HG02642 (cell line): ENCODE data around the gene ARCN1.

Experiments used
- ATAC-seq: cut with Tn5 transposase; IDR thresholded peaks from one replicate; pipeline ENCODE4 v1.9.1; 2021; ENCODE audit warnings: mild to moderate bottlenecking; ENCODE audit not compliant: unreplicated experiment, poor library complexity

ARCN1 gene

DNA sequence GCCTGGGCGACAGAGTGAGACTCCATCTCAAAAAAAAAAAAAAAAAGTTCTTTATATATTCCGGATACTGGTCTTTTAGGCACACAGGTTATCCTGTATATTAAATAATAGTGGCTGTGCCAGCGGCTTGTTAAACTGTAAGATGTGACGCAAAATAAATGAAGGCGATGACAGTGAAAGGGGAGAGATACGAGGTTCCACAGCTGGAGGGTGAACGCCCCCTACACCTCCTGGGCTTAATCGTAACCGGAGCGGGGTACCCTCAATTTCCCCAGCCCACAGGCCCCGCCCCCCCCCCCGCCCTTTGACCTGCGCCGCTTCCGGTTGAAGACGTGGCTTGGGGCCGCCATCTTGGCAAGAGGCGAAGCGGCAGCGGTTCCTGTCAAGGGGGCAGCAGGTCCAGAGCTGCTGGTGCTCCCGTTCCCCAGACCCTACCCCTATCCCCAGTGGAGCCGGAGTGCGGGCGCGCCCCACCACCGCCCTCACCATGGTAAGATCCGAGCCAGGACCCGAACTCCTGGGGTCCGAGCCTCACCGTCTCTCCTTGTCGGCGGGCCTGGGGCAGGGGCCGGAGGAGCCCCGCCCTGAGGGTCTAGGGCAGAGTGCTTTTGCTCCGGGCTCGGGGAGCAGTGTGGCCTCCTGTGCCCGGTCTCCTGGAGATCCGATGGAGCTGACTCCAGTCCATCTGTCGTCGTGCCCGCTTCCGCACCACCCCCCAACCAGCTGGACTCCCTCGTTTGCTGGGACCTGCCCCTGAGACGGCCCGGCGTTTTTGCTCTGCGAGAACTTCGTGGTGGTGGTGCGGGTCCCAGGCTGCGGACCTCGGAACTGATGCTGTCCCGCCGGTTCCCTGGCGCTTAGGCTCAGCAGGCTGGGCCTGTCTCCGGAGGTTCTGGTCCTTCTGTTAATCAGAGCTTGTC is at the start of gene ARCN1:
Gene ARCN1, plus strand, starts transcription at position 349 of the 920 bp plus-strand sequence. Its CDS starts 139 bp downstream, at position 488.
- ATAC-seq = peak; percentile 73

DNA sequence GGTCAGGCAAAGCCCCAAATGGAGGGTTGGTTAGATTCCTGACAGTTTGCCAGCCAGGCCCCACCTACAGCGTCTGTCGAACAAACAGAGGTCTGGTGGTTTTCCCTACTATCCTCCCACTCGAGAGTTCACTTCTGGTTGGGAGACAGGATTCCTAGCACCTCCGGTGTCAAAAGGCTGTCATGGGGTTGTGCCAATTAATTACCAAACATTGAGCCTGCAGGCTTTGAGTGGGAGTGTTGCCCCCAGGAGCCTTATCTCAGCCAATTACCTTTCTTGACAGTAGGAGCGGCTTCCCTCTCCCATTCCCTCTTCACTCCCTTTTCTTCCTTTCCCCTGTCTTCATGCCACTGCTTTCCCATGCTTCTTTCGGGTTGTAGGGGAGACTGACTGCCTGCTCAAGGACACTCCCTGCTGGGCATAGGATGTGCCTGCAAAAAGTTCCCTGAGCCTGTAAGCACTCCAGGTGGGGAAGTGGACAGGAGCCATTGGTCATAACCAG is 49.6 kb upstream of the ARCN1 start:
- no peak for ATAC-seq

DNA sequence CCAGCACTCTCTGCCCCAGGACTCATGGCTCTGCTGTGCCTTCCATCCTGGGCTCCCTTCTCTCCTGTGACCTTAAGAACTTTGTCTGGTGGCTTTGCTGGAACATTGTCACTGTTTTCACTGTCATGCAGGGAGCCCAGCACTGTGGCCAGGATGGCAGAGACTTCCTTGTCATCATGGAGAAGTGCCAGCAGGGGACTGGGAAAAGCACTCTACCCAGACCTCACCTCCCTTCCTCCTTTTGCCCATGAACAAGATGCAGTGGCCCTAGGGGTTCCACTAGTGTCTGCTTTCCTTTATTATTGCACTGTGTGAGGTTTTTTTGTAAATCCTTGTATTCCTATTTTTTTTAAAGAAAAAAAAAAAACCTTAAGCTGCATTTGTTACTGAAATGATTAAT is 47.9 kb upstream of the ARCN1 start:
- ATAC-seq = no peak

DNA sequence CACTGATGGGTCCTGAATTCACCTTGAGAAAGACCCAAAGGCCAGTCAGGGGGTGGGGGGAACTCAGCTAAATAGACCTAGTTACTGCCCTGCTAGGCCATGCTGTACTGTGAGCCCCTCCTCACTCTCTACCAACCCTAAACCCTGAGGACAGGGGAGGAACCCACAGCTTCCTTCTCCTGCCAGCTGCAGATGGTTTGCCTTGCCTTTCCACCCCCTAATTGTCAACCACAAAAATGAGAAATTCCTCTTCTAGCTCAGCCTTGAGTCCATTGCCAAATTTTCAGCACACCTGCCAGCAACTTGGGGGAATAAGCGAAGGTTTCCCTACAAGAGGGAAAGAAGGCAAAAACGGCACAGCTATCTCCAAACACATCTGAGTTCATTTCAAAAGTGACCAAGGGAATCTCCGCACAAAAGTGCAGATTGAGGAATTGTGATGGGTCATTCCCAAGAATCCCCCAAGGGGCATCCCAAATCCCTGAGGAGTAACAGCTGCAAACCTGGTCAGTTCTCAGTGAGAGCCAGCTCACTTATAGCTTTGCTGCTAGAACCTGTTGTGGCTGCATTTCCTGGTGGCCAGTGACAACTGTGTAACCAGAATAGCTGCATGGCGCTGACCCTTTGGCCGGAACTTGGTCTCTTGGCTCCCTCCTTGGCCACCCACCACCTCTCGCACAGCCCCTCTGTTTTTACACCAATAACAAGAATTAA is 47.3 kb upstream of the ARCN1 start:
- ATAC-seq = no peak

DNA sequence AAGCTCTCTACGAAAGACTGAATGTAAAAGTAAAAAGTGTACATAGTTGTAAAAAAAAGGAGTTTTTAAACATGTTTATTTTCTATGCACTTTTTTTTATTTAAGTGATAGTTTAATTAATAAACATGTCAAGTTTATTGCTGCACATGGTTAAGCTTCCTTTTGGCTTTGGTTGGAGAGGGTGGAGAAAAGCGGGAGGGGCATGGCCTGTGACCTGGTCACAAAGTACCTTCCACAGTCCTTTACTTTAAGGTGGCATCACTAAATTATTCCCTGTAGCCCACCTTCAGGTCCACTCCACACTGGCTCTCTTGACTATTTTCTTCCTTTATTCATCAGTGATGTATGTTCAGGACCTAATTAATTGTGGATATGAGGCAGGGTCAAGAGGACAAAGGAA is 45.5 kb upstream of the ARCN1 start:
- no peak for ATAC-seq

DNA sequence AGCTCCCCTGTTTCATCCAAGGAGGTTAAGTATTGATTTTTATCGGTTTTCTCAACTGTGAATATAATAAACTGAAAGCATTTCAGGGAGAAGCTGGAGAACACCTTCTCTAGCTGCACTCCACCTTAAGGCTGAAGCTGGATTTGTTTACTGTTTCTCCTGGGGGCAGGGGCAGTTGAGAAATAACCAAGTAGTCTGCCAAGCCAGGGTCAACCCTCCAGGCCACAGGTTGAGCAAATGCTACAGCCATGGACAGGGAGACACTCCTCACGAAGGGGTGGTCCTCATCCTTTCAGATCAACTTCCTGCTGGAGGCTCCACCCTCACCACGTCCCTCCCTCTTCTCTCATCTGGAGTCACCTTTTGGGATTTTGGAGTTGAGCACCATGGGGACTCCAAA is 45.1 kb upstream of the ARCN1 start, which contains the start of gene TTC36:
Gene TTC36, plus strand, starts transcription at position 366 of the 400 bp plus-strand sequence. Its CDS starts 21 bp downstream, at position 387.
- no peak for ATAC-seq

DNA sequence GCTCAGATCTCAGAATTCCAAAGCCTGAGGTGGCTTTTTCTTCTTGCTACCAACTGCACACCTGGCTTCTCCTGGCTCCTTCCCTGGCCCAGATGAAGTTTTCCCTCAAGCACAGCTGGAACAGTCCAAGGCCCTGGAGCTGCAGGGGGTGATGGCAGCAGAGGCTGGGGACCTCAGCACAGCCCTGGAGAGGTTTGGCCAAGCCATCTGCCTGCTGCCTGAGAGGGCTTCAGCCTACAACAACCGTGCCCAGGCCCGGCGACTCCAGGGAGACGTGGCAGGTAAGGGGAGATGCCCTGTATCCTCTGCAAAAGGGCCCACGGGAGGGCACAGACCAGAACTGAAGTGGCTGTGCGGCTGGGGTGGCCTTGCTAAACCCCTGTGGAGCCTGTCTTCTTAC is 43.7 kb upstream of the ARCN1 start:
- ATAC-seq = no peak

DNA sequence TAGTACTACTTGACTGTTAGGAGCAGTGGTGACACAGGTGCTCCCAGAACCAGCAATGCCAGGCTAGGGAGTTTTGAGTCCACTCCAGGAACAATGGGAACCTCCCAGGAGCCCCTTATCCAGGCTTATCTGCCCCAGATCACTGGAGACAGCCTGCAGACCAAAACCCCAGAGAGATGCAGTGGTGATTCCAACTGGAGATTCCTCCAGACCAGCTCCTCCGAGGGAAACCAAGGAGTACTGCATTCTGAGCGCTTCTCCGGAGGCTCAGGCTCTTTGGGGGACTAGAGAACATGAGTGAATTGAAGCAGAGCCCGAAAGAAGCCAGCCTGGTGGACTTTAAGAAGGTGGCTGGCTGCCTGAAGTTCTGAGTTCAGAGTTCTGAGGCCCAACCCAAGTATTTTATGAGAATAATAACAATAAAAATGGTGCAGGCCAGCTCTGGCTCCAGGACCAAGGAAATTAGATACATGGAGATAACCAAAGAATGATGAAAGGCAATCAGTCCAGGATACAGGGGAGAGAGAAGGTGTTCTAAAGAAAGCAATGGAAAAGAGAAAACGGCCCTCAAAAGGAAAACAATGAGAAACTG is 42.5 kb upstream of the ARCN1 start:
- no peak for ATAC-seq

DNA sequence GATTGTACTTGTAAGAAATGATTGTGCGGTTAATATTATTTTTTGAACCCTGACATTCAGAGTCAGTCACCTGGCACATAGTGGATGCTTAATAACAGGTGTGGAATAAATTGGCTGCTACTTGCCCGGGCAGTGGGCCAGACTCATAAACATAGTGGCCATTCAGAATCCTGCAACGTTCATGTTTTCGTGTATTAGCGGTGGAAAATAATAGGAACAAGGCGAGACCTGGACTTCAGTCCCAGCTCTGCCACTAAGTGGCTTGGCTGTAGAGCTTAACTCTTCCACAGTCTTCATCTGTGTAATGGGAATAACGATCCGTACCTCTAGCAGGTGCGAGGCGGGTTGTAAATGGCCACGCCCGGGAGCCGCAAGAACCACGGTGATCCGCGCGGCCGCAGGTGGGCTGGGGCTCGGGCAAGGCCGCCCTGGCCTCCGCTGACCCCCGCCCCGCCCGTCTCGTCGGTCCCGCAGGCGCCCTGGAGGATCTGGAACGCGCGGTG is 42.0 kb upstream of the ARCN1 start:
- no peak for ATAC-seq

DNA sequence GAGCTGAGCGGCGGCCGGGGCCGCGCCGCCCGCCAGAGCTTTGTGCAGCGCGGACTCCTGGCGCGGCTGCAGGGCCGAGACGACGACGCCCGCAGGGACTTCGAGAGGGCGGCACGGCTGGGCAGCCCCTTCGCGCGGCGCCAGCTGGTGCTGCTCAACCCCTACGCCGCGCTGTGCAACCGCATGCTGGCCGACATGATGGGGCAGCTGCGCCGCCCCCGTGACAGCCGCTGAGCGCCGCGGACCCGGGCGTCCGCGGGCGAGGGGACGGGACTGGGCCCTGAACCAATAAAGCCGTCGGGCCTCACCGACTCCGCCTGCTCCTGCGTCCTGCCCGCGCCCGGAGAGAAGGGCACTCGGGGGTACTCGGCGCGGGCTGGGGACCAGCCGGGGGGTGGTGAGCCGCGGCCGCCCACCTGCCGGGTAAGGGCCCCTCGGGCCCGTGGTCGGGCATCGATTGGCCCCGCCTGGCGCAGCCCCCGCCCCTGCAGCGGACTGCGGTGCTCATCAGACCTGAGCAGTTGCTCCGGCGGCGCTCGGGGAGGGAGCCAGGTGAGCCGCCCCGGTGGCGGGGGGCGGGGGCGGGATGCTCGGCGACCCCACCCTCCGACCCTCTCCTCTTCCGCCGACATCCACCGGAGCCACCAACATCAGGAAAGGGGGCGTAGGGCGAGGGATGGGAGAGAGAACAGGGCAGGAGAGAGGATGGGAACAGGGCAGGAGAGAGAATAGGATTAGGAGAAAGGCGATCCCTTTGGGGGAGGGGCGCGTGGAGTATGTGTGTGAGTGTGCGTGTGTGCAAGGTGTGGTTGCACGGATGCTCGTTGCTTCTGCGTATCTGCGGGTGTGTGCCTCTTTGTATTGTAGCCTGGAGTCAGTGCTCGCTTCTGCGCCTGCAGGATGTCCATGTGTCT is 41.3 kb upstream of the ARCN1 start, which contains the start of gene TMEM25:
Gene TMEM25, plus strand, starts transcription at position 510 of the 914 bp plus-strand sequence. CDS start 610 bp downstream, outside the sequence.
- ATAC-seq = peak; percentile 71

DNA sequence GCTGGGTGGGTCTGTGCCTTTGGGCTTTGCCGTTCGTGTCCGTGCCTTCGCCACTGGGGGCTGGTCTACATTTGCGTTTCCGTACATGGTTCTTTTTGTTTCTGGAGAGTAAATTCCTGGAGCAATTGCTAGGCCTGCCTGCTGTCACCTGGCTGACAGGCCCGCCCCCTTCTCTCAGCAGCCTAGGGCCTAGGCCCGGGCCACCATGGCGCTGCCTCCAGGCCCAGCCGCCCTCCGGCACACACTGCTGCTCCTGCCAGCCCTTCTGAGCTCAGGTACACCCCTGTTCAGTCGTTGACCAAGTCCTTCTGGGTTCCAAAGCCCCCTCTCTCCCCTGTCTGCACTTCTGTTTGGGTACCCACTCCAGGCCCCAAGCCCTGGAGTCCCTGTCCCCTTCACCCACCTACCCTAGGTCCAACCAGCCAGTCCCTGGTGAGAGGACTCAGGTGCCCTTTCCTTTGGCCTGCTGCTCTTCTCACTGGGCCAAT is 40.6 kb upstream of the ARCN1 start:
- ATAC-seq = no peak

DNA sequence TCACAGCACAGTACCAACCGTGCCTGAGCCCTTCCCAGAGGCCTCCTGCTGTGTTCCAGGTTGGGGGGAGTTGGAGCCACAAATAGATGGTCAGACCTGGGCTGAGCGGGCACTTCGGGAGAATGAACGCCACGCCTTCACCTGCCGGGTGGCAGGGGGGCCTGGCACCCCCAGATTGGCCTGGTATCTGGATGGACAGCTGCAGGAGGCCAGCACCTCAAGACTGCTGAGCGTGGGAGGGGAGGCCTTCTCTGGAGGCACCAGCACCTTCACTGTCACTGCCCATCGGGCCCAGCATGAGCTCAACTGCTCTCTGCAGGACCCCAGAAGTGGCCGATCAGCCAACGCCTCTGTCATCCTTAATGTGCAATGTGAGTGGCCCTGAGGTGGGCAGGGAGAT is 40.1 kb upstream of the ARCN1 start:
- ATAC-seq = no peak

DNA sequence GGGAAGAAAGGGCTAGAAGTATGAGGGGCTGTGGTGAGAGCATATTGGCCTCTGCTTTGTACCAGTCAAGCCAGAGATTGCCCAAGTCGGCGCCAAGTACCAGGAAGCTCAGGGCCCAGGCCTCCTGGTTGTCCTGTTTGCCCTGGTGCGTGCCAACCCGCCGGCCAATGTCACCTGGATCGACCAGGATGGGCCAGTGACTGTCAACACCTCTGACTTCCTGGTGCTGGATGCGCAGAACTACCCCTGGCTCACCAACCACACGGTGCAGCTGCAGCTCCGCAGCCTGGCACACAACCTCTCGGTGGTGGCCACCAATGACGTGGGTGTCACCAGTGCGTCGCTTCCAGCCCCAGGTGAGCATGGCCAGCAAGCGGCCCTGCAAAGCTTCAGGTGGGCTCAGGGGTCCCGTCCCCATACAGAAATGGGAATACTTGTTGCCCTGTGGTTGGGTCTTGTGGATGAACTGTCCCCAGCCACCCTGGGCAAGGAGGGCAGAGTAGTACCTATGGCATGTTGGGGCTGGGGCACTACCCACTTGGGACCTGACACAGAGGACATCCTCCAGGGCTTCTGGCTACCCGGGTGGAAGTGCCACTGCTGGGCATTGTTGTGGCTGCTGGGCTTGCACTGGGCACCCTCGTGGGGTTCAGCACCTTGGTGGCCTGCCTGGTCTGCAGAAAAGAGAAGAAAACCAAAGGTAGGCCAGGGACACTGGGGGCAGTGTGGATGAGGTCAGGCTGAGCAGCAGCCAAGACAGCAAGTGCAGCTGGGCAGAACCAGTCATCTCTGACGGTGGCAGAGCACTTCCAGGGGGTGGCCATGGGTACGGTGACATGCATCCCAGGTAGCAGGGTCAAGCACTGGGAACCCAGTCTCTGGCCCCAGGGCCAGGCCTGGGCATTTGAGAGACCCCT is 39.1 kb upstream of the ARCN1 start:
- ATAC-seq = no peak

DNA sequence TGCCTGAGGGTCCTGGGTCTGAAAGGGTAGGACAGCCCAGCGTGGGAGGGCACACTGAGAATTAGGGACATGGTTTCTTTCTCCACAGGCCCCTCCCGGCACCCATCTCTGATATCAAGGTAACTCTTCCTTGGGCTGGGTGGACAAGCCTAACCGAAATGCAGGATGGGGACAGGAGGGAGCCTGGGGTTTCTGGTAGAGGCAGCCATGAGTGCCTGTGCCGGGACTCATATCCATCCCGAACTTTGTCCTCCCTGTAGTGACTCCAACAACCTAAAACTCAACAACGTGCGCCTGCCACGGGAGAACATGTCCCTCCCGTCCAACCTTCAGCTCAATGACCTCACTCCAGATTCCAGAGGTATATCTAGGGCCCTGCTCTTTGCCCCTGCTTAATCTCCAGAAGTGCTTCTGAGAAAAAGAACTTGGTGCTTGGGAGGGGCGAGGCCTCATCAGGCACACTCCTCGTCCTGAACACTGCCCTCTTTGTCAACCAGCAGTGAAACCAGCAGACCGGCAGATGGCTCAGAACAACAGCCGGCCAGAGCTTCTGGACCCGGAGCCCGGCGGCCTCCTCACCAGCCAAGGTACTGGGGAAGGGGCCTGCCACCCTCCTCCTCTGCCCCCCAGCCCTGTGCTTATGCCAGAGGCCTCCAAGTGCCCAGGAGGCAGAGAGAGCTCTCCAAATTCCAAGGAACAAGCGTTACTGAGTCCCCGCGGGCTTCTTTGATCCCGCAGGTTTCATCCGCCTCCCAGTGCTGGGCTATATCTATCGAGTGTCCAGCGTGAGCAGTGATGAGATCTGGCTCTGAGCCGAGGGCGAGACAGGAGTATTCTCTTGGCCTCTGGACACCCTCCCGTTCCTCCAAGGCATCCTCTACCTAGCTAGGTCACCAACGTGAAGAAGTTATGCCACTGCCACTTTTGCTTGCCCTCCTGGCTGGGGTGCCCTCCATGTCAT is 38.2 kb upstream of the ARCN1 start:
- no peak for ATAC-seq

DNA sequence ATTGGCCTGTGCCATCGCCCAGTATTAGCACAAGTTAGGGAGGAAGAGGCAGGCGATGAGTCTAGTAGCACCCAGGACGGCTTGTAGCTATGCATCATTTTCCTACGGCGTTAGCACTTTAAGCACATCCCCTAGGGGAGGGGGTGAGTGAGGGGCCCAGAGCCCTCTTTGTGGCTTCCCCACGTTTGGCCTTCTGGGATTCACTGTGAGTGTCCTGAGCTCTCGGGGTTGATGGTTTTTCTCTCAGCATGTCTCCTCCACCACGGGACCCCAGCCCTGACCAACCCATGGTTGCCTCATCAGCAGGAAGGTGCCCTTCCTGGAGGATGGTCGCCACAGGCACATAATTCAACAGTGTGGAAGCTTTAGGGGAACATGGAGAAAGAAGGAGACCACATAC is 36.9 kb upstream of the ARCN1 start:
- ATAC-seq = no peak

DNA sequence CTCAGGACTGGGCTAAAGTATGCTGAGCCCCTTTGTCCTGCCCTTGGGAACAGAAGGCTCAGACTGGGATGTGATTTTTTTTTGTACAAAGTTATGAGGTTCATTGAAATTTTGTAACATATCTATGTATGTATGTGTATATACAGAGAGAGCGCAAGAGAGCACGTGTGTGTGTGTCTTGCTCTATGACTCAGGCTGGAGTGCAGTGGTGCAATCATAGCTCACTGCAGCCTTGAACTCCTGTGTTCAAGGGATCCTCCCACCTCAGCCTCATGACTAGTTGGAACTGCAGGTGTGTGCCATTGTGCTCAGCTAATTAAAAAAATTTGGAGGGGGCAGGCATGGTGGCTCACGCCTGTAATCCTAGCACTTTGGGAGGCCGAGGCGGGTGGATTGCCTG is 35.5 kb upstream of the ARCN1 start:
- no peak for ATAC-seq

DNA sequence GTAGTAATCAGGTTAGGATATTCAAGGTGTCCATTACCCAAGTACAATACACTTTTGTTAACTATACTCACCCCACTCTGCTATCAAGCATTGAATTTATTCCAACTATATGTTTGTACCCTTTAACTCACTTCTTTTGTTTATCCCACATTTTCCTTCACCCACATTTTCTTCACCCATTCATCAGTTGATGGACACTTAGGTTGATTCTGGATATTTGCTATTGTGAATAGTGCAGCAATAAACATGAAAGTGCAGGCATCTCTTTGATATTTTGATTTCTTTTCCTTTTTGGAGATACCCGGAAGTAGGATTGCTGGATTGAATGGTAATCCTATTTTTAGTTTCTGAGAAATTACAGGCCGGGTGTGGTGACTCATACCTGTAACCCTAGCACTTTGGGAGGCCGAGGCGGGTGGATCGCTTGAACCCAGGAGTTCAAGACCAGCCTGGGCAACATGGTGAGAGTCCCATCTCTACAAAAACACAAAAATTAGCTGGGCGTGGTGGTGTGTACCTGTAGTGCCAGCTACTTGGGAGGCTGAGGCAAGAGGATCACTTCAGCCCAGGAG is 34.7 kb upstream of the ARCN1 start:
- ATAC-seq = no peak
